ENCODE measurements around the gene POGK. TPM values are rescaled to one million over a fixed set of nuclear protein-coding genes. Genes with fewer than 3 reads are reported as not detected.
A peak's percentile ranks its signal among the peaks of the same experiment; 100 is the strongest.

The POGK gene
- polyA plus RNA-seq, 3 donors, result 10.6 to 13.0 (median 10.9) TPM

GRCh38 chr1:166875302-166875733 lies 36.0 kb downstream of the POGK start:
- Histone ChIP-seq H3K4me1 (ENCODE audit: control insufficient read depth in 1 of 2, insufficient read depth in 2 of 2, low read length in 2 of 2) (peaks cover 12 to 15% of the 10 kb centered on the region in 2 donors), H3K36me3 (replicated peaks in 1 of 2; ENCODE audit: control insufficient read depth in 1 of 2, insufficient read depth in 2 of 2, low read length in 2 of 2) (no peaks in the 10 kb centered on the region), H3K27me3 (ENCODE audit: control insufficient read depth in 2 of 2, insufficient read depth in 2 of 2, low read length in 2 of 2) (no peaks in the 10 kb centered on the region), H3K9ac (ENCODE audit: insufficient read depth, low read length, poor library complexity, severe bottlenecking) (peak overlapping the region; percentile 83), H4K20me1 (ENCODE audit: insufficient read depth, low read length) (peaks cover 4% of the 10 kb centered on the region), H3K79me2 (ENCODE audit: insufficient read depth, low read length) (peaks cover 53% of the 10 kb centered on the region), H3K9me3 (replicated peaks in 1 of 2; ENCODE audit: control insufficient read depth in 1 of 2, insufficient read depth in 1 of 2, low read length in 2 of 2) (no peaks in the 10 kb centered on the region), H3K4me3 (replicated peaks in 1 of 3; ENCODE audit: low read depth in 2 of 3, low read length in 3 of 3) (peak overlapping the region; percentile 58 to 78 (median 62)), H3K27ac (ENCODE audit: low read depth in 1 of 2, low read length in 2 of 2) (peak overlapping the region; percentile 72 to 81), H3K4me2 (replicated peaks; ENCODE audit: extremely low read depth, low read length, poor library complexity, severe bottlenecking) (peak overlapping the region; percentile 84), H2AFZ (ENCODE audit: insufficient read depth, low read depth, low read length, poor library complexity, severe bottlenecking) (peak overlapping the region; percentile 89)
- Mint-ChIP-seq H3K27me3 (ENCODE audit: low read depth in 3 of 3) (peaks cover 0 to 3% (median 1%) of the 10 kb centered on the region in 3 donors), H3K9me3 (peaks cover 2 to 6% (median 3%) of the 10 kb centered on the region in 7 donors), H3K27ac (peak overlapping the region in 6 of 7 donors; percentile 15 to 95 (median 71)), H3K4me1 (peaks cover 28% of the 10 kb centered on the region), H3K4me3 (peak overlapping the region; percentile 86 to 95), H3K36me3 (peaks cover 4 to 10% of the 10 kb centered on the region in 2 donors)
- intact Hi-C loops (cut with micrococcal nuclease), result no loop called here
- WGBS (ENCODE audit: insufficient coverage), result 46% methylated on average over 6 of the region's 8 CpGs
- DNase-seq, result no peak
- no peak for TF ChIP-seq CTCF (IDR thresholded peaks at IDR 0.05)

GRCh38 chr1:166875734-166876539 lies 36.7 kb downstream of the POGK start, which contains the start of gene TADA1:
TSS of gene TADA1 (minus strand) at chr1:166876264. CDS start at chr1:166876233, 31 bp downstream.
- Histone ChIP-seq H4K20me1 (ENCODE audit: insufficient read depth, low read length) (peaks cover 4% of the 10 kb centered on the region), H3K27me3 (ENCODE audit: control insufficient read depth in 2 of 2, insufficient read depth in 2 of 2, low read length in 2 of 2) (no peaks in the 10 kb centered on the region), H3K9me3 (replicated peaks in 1 of 2; ENCODE audit: control insufficient read depth in 1 of 2, insufficient read depth in 1 of 2, low read length in 2 of 2) (no peaks in the 10 kb centered on the region), H3K4me3 (replicated peaks in 1 of 3; ENCODE audit: low read depth in 2 of 3, low read length in 3 of 3) (peak within 1 kb of the TSS; percentile 58 to 78 (median 62)), H3K36me3 (replicated peaks in 1 of 2; ENCODE audit: control insufficient read depth in 1 of 2, insufficient read depth in 2 of 2, low read length in 2 of 2) (no peaks in the 10 kb centered on the region), H3K4me2 (replicated peaks; ENCODE audit: extremely low read depth, low read length, poor library complexity, severe bottlenecking) (peak within 1 kb of the TSS; percentile 84), H3K79me2 (ENCODE audit: insufficient read depth, low read length) (peaks cover 47% of the 10 kb centered on the region), H3K4me1 (ENCODE audit: control insufficient read depth in 1 of 2, insufficient read depth in 2 of 2, low read length in 2 of 2) (peaks cover 12 to 15% of the 10 kb centered on the region in 2 donors), H3K27ac (ENCODE audit: low read depth in 1 of 2, low read length in 2 of 2) (peak within 1 kb of the TSS; percentile 72 to 81), H3K9ac (ENCODE audit: insufficient read depth, low read length, poor library complexity, severe bottlenecking) (peak within 1 kb of the TSS; percentile 83), H2AFZ (ENCODE audit: insufficient read depth, low read depth, low read length, poor library complexity, severe bottlenecking) (peak within 1 kb of the TSS; percentile 89)
- under 1% methylated on average over 84 of the region's 84 CpGs for WGBS (ENCODE audit: insufficient coverage)
- intact Hi-C loops (cut with micrococcal nuclease), result no loop called here
- DNase-seq, result peak; percentile 87 to 92 (median 89)
- H3K36me3 Mint-ChIP-seq, result peaks cover 4 to 10% of the 10 kb centered on the region in 2 donors
- H3K9me3 Mint-ChIP-seq, result peaks cover 2 to 6% (median 3%) of the 10 kb centered on the region in 7 donors
- peak within 1 kb of the TSS; percentile 86 to 95 (median 94) for H3K27ac Mint-ChIP-seq
- peaks cover 28% of the 10 kb centered on the region for H3K4me1 Mint-ChIP-seq
- peaks cover 0 to 3% (median 1%) of the 10 kb centered on the region in 3 donors for H3K27me3 Mint-ChIP-seq (ENCODE audit: low read depth in 3 of 3)
- TF ChIP-seq CTCF (IDR thresholded peaks at IDR 0.05), result no peak
- peak within 1 kb of the TSS; percentile 95 to 97 for H3K4me3 Mint-ChIP-seq

Measured in CD14-positive monocyte (primary cell).